GM18502 (cell line): Measurements from ENCODE around the gene PDC.
"Not testable (repeated sequence)": the region's sequence is repeated elsewhere in the genome, so short reads cannot be mapped to it uniquely, and the experiment has no call there.

ENCODE experiments used
- ATAC-seq: cut with Tn5 transposase; IDR thresholded peaks from one replicate; pipeline ENCODE4 v1.9.1; 2021; ENCODE audit warnings: mild to moderate bottlenecking; ENCODE audit not compliant: unreplicated experiment, poor library complexity

The PDC gene

DNA sequence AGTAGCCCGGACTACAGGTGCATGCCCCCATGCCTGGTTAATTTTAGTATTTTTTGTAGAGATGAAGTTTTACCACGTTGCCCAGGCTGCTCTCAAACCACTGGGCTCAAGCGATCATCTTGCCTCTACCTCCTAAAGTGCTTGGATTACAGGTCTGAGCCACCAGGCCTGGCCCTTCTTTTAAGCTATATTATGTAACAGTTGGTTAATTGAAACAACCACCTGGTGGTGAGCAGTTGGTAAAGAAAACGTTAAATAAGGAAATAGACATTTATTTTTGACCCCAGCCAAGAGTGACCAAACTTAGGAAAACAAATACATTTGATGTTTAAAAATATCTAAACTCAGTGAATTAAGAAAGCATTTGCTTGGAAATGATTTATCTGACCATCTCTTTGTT lies 12.1 kb upstream of the PDC start:
- no peak for ATAC-seq

- no peak for ATAC-seq
These were observed 5.0 kb upstream of the PDC start for GRCh38 chr1:186465946-186466345.

GRCh38 chr1:186465491-186465890 lies 4.6 kb upstream of the PDC start:
- ATAC-seq = not testable (repeated sequence)

- no peak for ATAC-seq
These were observed 3.0 kb upstream of the PDC start for GRCh38 chr1:186463926-186464325.

DNA sequence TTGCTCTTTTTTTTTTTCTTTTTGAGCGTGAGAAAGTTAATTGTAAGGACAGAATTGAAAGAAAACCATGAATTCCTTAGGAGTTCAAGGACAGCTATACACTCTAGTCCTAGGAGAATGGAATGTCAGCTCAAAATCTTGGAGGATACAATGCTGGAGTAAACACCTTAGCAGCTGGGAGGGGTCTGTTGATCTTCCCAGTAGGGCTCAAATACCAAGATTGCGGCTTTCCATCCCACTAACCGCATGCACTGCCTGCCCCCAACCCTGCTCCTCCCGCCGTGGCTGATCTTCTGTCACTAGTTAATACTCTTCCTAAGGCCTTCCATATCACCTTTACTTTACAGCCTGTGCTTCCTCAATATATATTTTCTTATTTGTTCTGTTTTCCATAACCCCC lies 2.6 kb upstream of the PDC start:
- no peak for ATAC-seq

DNA sequence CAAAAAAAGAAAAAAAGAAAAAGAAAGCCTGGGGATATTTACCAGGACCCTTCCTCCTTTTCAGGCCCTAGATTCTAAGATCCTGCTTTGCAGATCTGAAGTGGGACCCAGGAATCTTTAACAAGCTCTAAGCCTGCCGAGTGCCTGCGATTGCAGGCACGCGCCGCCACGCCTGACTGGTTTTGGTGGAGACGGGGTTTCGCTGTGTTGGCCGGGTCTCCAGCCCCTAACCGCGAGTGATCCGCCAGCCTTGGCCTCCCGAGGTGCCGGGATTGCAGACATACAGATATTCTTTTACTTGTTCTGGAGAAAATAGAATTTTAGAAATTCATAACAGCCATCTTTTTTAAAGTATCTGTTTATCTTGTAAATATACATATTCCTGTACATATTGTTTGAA lies 1.8 kb downstream of the PDC start:
- not testable (repeated sequence) for ATAC-seq

DNA sequence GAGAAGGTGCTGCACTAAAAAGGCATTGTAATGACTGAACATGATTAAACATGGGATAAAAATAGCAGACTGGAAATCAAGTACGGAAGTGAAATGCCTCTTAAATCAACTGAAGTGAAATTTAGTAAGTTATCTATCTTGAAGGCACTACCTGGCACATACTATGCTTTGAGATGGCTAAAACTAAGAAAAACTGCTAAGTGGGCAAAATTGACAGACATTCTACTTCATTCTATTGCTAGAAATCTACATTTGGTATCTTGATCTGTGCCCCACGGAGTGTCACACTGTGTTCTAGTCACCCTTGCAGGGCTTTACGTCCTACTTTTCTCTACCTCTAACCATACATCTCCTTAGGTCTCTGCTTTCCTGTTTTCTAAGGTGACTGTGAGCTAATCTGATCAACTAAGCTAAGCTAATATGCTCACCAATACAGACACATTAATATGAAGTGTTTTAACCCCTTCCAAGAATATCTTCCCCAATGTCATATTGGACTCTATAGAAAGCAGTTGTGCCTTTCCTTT lies 4.1 kb downstream of the PDC start:
- no peak for ATAC-seq

GRCh38 chr1:186454981-186455380 lies 5.9 kb downstream of the PDC start:
- ATAC-seq = no peak

DNA sequence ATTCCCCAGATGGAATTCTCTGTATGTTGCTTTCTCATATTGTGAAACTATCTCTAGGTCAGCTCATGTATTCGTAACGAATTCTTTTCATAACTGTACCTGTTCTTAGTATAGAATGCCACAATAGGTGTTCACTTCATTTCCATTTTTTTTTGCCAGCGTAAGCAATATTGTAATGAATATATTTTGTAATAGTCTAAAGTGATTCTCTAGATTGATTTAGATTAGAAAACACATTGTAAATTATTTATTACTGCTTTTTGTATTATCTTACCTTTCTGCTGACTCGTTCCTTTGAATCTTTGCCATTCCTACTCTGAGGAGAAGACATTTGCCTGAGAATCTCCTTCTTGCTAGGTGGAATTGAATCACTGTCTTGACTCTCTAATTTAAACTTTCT lies 14.8 kb downstream of the PDC start:
- no peak for ATAC-seq

GRCh38 chr1:186443638-186444037 lies 17.3 kb downstream of the PDC start:
- peak; percentile 63 for ATAC-seq

DNA sequence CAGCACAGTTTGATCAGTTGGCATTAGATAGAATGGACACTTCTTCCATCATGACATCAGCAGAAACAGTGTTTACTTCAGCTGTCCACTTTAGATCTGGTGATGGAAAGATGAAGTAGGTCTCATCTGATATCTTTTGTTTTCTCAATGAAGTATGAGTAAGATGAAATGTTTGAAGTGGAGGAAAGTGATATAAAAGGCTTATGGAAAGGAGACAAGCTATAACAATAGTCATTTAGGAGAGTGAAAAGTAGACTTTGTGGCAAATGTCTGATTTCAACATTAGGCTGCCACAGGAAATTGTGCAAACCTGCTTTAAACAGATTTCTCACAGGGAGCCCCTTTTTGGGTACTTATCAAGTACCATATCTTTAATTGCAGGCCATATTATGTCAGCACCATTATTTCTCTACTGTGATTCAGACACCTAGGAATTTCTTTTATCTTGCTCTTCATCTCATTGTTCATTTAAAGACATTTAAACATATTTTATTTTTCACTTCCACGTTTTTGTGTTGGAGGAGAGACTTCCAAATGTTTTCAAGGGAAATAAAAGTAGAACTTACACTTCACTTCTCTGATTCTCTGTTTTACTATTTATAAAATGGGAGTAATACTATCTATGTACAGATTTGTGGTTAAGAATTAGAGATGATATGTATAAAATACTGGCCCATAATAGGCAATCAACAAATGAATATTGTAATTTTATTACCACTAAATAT lies 18.1 kb downstream of the PDC start:
- no peak for ATAC-seq

DNA sequence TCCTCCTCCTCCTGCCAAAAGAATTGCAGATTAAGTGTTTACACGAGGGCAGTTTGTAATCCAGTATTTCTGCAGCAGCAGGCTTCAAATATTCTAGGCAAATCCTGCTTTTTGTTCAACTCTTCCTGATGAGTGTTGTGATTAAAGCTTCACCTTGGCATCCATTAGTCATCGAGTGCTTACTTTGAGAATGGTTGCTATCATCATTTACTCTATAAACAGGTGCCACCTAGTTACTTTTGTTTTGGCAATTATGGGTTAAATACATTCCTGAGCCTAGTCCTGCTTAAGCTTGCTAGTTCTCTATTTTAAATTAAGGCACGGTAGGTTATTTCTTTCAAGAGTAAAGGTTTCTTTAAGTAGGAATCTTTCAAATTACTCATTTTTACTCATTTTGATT lies 20.3 kb downstream of the PDC start:
- no peak for ATAC-seq

- ATAC-seq = no peak
These were observed 22.3 kb downstream of the PDC start for GRCh38 chr1:186438567-186438966.

DNA sequence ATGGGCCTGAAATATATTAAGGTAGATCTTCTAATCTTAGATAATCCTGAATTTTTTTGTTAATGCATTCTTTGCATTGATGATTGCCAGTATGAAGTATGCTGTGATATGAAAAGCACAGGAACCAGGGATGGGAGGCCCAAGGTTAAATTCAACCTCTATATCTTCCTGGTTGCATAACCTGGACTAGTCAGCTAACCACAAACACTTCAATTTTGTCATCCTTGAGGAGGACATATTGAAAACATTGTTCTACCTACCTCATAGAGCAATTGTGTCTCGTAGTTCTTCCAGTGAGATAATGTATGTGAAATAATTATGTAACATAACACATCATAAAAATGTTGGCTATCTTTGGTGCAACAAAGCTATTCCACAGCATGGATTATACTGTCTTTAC lies 25.6 kb downstream of the PDC start:
- no peak for ATAC-seq

DNA sequence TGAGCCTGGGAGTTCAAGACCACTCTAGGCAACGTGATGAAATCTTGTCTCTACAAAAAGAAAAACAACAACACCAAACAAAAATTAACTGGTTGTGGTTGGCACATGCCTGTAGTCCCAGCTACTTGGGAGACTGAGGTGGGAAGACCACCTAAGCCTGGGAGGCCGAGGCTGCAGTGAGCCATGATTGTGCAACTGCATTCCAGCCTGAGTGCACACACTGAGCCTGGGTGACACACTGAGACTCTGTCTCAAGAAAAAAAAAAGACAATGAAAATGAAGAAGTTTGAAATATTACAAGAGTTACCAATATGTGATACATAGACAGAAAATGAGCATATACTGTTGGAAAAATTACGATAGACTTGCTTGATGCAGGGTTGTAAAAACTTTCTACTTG lies 31.9 kb downstream of the PDC start:
- no peak for ATAC-seq

- no peak for ATAC-seq
These were observed 34.8 kb downstream of the PDC start for GRCh38 chr1:186426118-186426517.

- ATAC-seq = no peak
These were observed 36.4 kb downstream of the PDC start for GRCh38 chr1:186424539-186424938.

DNA sequence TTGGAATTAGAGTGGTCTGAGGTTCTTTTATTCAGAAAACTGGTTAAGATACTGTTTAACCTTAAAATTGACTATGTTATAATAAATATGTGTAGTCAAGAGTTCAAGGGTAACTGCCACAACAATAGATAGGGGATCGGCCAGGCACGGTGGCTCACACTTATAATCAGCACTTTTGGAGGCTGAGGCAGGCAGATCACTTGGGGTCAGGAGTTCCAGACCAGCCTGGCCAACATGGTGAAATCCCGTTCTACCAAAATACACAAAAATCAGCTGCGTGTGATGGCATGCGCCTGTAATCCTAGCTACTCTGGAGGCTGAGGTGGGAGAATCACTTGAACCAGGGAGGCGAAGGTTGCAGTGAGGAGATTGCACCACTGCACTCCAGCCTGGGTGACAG lies 39.5 kb downstream of the PDC start:
- no peak for ATAC-seq

DNA sequence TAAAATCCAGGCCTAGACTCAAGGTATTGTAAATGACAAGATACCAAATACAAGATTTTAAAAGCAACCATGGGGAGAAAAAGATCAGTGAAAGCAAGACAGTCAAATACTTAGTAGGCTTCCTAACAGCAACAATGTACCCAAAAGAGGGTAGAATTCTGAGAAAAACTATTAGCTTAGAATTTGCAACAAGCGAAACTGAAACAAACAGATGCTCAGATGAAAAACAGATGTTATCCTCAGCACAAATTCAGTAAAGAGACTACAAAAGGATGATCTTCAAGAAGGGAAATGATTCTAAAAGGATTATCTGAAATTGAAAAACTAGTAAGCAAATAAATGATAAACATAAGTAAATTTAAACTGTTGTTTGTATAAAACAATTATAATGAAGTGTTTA lies 40.0 kb downstream of the PDC start:
- ATAC-seq = peak; percentile 94

- no peak for ATAC-seq
These were observed 40.6 kb downstream of the PDC start for GRCh38 chr1:186420311-186420710.

GRCh38 chr1:186418503-186418902 lies 42.4 kb downstream of the PDC start:
- no peak for ATAC-seq

DNA sequence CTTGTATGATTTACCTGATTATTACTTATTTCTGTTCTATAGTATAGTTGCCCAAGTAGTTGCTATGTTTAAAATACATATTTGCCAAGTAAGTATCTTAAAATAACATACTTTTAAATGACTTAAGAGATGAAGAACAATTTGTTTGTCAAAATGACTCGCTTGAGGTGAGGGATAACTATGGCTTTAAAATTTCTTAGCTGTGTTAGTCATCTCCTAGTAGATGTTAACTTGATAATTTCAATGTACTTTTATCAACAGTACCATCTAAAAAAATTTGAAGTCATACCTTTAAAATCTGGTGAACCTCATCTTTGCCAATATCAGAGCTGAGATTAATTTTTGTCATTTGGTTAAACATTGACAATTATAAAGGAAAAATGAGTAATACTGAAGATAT lies 47.6 kb downstream of the PDC start:
- ATAC-seq = no peak
